Ureter (tissue), 1 donor: ENCODE measurements around the gene TUBA1B. TPM values are rescaled to one million over a fixed set of nuclear protein-coding genes. Genes with fewer than 3 reads are reported as not detected.
A peak's percentile ranks its signal among the peaks of the same experiment; 100 is the strongest.

Experiments
- DNase-seq: peaks from one replicate; pipeline ENCODE4 v3.0.0-alpha.2; 2020; ENCODE audit warnings: low spot score
- total RNA-seq: library from RNA; stranded (reverse); gene quantifications from one replicate; pipeline ENCODE4 v1.2.4, GENCODE V29; 2023
- donor health status: DM: yes; HTN: yes; CAD: no.

TUBA1B gene
- total RNA-seq, 1 donor from 2014 or later, result 496 TPM

DNA sequence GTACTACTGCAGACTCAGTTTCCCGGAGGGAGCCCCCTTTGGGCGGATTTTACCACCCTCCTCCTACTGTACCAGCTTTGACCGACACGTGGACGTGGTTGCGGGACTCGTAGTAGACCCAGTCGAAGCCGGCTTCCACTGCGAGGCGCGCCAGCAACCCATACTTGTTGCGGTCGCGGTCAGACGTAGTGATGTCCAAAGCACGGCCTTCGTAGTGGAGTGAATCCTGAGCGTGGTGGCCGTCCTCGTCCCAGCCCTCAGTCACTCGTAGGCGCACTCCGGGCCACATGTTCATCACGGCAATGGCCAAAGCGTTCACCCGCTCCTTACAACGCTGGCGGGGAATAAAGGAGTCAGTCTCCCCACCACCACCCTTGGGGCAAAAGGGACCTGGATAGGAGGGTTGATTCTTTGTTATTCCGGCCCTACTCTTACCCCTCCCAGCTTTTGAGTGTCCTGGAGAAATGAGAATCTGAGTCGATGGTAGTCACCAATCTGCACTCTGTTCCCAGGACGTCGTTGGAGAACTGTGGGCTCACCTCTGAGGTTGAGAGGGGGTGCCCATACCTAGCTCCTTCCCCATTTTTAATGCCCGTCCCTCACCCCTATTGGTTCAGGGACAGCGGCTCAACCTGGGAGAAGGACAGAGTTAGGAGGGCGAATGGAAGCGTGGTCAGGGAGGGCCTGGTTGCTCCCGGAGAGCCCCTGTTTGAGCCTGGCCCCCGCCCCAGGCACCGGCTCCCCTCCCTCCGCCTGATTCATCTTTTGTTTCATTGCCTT lies 39.9 kb downstream of the TUBA1B start:
- no peak for DNase-seq

DNA sequence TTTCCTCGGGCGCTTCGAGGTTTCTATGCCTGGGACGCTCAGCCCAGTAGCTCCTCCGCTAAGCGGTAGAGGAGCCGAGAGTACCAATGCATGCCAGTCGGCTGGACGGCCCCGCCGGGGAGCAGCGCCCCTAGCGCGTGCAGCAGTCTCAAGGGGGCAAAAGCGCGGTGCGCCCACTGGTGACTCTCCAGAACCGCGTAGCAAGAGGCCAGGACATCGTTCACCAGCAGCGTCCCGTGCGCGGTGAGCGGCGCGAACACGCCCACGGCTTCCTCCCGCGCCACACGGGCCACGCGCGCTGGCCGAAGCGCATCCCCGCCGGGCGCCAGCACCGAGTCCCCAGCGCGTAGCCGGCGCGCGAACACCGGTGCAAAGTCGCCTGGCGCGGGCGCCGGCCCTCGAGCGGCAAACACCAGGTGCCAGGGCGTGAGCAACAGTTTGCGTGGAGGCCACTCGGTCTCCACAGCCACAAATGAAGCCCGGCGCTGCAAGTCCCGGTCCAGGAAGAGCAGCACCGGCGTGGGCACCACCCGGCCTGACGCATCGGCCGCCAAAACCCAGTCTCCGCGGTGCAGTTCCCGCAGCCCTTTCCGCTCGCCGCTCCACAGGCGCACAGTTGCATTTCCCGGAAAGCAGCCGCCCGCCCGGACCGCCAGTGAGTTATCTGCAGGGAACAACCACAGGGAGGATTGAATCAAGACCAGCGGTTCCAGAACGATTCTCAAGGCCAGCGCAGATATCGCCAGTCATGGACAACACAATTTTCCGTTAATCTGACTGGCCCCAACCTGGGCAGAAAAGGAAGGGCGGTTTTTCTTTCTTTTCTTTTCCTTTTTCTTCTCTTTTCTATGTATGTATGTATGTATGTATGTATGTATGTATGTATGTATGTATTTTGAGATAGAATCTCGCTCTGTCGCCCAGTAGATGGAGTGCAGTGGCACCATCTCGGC lies 41.1 kb downstream of the TUBA1B start:
- no peak for DNase-seq

DNA sequence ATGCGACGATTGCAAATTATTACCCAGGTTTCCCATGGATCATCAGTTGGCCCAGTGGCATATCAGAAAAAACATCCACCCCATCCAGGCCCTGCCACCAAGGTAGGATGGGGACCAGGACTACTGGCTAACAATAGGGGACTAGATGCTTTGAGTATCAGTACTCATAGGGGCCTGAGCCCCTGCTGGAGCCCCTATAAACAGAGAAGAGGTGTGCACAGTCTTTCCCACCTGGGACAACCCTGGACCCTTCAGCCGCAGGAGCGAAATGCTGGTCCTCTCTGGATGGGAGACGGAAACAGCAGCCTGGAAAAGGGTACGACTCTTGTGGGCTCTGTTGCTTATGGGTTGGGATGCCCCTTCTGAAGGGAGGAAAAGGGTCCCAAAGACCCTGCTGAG lies 42.3 kb downstream of the TUBA1B start:
- DNase-seq, result no peak

DNA sequence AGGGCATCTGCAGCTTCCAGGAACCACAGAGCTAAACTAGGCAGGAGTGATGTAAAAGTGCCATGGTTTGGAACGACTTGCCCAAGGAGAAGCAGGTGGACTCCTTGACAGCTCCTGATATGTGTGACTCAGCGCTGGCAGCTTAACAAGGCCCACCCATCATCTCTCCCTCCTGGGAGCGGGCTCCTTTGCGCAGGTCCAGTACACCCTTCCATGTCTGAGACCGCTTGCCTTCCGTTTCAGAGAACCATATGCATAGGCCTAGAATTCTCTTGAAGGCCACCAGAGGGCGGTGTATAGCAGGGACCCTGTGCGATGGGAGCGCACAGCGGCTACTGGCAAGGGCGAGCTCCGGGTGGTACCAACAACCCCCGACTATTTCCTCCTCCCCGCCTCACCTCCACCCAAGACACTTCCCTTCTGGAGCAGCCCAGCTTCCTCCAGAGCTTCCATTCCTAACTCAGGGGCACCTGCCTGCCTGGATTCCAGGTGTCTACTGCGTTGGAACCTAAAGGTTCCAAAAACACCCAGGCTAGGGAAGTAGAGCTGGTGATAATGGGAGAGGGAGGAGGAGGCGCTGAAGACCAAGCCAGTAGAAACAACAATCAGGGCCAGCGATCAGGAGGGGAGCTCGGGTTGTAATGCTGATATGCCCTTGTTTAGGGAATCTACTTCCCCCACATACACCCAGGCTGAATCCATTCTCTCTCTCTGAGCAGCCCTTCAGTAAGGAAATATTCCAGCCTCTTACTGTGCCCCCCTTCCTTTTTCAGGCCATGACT lies 42.9 kb downstream of the TUBA1B start:
- peak; percentile 78 for DNase-seq

DNA sequence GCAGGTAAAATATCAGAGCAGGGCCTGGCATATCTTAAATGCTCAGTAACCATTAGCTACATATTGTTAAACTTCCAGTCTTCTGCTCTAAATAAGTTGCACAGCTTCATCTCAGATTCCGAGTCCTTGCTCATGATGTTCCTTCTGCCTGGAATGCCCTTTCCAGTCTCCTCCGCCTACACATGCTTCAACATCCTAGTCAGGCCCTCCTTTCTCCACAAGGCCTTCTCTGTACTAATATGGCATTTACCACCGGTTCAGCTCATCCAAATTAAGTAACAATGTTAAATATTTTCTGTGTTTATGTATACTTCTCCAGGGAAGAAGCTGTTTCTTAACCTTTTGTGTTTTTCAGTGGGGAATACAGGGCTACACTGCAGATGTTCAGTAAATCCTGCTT lies 45.1 kb downstream of the TUBA1B start:
- no peak for DNase-seq

DNA sequence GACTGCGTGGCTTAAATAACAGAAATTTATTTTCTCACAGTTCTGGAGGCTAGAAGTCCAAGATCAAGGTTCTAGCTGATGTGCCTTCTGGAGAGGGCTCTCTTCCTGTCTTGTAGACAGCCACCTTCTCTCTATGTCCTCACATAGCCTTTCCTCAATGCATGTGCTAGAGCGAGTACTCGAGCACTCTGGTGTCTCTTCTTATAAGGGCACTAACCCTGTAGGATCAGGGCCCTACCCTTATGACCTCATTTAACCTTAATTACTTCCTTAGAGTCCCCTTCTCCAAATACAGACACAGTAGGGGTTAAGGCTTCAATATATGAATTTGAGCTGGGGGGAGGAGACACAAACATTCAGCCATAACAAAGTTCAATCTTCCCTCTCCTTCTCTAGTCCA lies 46.8 kb downstream of the TUBA1B start:
- no peak for DNase-seq

DNA sequence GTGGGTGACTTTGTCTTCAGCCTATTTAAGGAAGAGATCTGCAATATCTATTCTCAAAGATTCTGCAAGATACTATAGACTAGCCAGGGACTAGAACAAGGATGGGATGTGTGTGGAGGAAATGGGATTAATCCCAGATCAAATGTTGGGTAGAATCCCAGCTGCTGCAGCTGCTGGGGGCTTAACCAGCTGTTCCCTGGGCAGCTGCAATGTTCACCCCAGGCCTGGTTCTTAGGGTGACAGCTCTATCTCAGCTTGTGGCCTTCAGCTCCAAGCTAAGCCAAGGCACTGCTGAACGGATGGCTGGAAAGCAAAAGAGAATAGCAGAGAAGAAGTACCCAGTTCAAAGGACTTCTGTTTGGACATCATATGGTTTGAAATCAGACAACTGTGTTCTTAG lies 51.4 kb downstream of the TUBA1B start:
- DNase-seq, result no peak

Other genes starting within 250 kb of the TUBA1B start
- gene FKBP11, start 205.9 kb downstream of the TUBA1B start, total RNA-seq, result 24.9 TPM
- 164 TPM for gene ARF3, start 173.9 kb downstream of the TUBA1B start, total RNA-seq
- 2.0 TPM for gene WNT10B, start 159.7 kb downstream of the TUBA1B start, total RNA-seq
- gene WNT1, start 153.1 kb downstream of the TUBA1B start, total RNA-seq, result not detected
- 0.10 TPM for gene DDN, start 132.0 kb downstream of the TUBA1B start, total RNA-seq
- gene PRKAG1, start 112.6 kb downstream of the TUBA1B start, total RNA-seq, result 72.6 TPM
- 115 TPM for gene KMT2D, start 70.6 kb downstream of the TUBA1B start, total RNA-seq
- not detected for gene RHEBL1, start 61.4 kb downstream of the TUBA1B start, total RNA-seq
- 0.70 TPM for gene DHH, start 36.6 kb downstream of the TUBA1B start, total RNA-seq
- gene LMBR1L, start 20.5 kb downstream of the TUBA1B start, total RNA-seq, result 85.7 TPM
- 107 TPM for gene TUBA1A, start 57.7 kb upstream of the TUBA1B start, total RNA-seq
- gene TUBA1C, start 133.7 kb upstream of the TUBA1B start, total RNA-seq, result 201 TPM
- gene PRPH, start 163.8 kb upstream of the TUBA1B start, total RNA-seq, result 1.7 TPM
- gene TROAP, start 191.9 kb upstream of the TUBA1B start, total RNA-seq, result 1.3 TPM
- gene C1QL4, start 205.8 kb upstream of the TUBA1B start, total RNA-seq, result not detected
- gene DNAJC22, start 215.5 kb upstream of the TUBA1B start, total RNA-seq, result 0.16 TPM
- 20.0 TPM for gene SPATS2, start 236.1 kb upstream of the TUBA1B start, total RNA-seq